Posterior vena cava (tissue), 2 donors: ENCODE results near the gene TUBB4A. TPM values are rescaled to one million over a fixed set of nuclear protein-coding genes. Genes with fewer than 3 reads are reported as not detected.
"Not testable (repeated sequence)": the region's sequence is repeated elsewhere in the genome, so short reads cannot be mapped to it uniquely, and the experiment has no call there.

Source experiments
- DNase-seq: peaks from one replicate; pipeline ENCODE4 v3.0.0-alpha.2; 2020; ENCODE audit warnings: low spot score
- intact Hi-C, 2 donors: fragments of 100-400 bp; cut with DNase I; formaldehyde crosslinking; loops; one replicate each; pipeline versions ENCODE4 v1.14.1 to v1.14.2; 2022 to 2023
- total RNA-seq, 2 donors: library from RNA; stranded (reverse); fragmentation: NEBNext Ultra II Directional; extraction: Animal tissue kit (Norgen Biotek cat#: 25700); gene quantifications; one replicate each; pipeline ENCODE4 v1.2.1, GENCODE V29; 2021
- donor health status: DM: yes; HTN: yes; CAD: no.
- donor health status: DM: yes; HTN: yes; CAD: no.

TUBB4A gene
- total RNA-seq, 2 donors from 2014 or later: 0.42 to 0.48 TPM

GRCh38 chr19:6528544-6529121 lies 26.5 kb upstream of the TUBB4A start:
- DNase-seq: peak; percentile 86
- intact Hi-C loops: loop anchor here in 1 of 2 donors (10.0 kb wide), 1 partner anchor 96 kb away; no protein-coding TSS in a partner anchor

GRCh38 chr19:6527893-6528543 lies 25.9 kb upstream of the TUBB4A start:
- no peak for DNase-seq
- intact Hi-C loops: loop anchor here in 1 of 2 donors (10.0 kb wide), 1 partner anchor 97 kb away; no protein-coding TSS in a partner anchor

GRCh38 chr19:6524311-6524710 lies 22.2 kb upstream of the TUBB4A start:
- intact Hi-C loops: loop anchor here in 1 of 2 donors (10.0 kb wide), 1 partner anchor 100 kb away; no protein-coding TSS in a partner anchor

GRCh38 chr19:6522712-6523111 lies 20.6 kb upstream of the TUBB4A start:
- intact Hi-C loops: loop anchor here in 1 of 2 donors (10.0 kb wide), 1 partner anchor 102 kb away; no protein-coding TSS in a partner anchor
- no peak for DNase-seq

More at GRCh38 chr19:6524311-6524710, 22.2 kb upstream of the TUBB4A start:
- no peak for DNase-seq

- intact Hi-C loops: loop anchor here in 1 of 2 donors (10.0 kb wide), 1 partner anchor 103 kb away; no protein-coding TSS in a partner anchor
- no peak for DNase-seq
Measured at GRCh38 chr19:6521718-6522646, 19.9 kb upstream of the TUBB4A start.

GRCh38 chr19:6519289-6519688 lies 17.2 kb upstream of the TUBB4A start:
- intact Hi-C loops: no loop called here
- DNase-seq: no peak

- intact Hi-C loops: no loop called here
- no peak for DNase-seq
Measured at GRCh38 chr19:6518145-6518911, 16.2 kb upstream of the TUBB4A start.

GRCh38 chr19:6516659-6517291 lies 14.7 kb upstream of the TUBB4A start:
- DNase-seq: peak; percentile 97
- intact Hi-C loops: no loop called here

GRCh38 chr19:6516018-6516658 lies 14.0 kb upstream of the TUBB4A start:
- DNase-seq: peak; percentile 96
- intact Hi-C loops: no loop called here

GRCh38 chr19:6514926-6515544 lies 12.9 kb upstream of the TUBB4A start:
- intact Hi-C loops: no loop called here

GRCh38 chr19:6514089-6514488 lies 12.0 kb upstream of the TUBB4A start:
- intact Hi-C loops: no loop called here
- no peak for DNase-seq

More at GRCh38 chr19:6514926-6515544, 12.9 kb upstream of the TUBB4A start:
- DNase-seq: no peak

- intact Hi-C loops: no loop called here
Measured at GRCh38 chr19:6510618-6511017, 8.5 kb upstream of the TUBB4A start.

GRCh38 chr19:6509118-6509971 lies 7.2 kb upstream of the TUBB4A start:
- no peak for DNase-seq

More at GRCh38 chr19:6510618-6511017, 8.5 kb upstream of the TUBB4A start:
- DNase-seq: no peak

GRCh38 chr19:6508028-6508771 lies 6.1 kb upstream of the TUBB4A start:
- intact Hi-C loops, DNase-seq: not testable (repeated sequence)

More at GRCh38 chr19:6509118-6509971, 7.2 kb upstream of the TUBB4A start:
- intact Hi-C loops: no loop called here

- intact Hi-C loops: no loop called here
- DNase-seq: no peak
Measured at GRCh38 chr19:6503407-6504201, 1.5 kb upstream of the TUBB4A start.
